ENCODE measurements around the gene KCNA10. TPM values are rescaled to one million over a fixed set of nuclear protein-coding genes. Genes with fewer than 3 reads are reported as not detected.

KCNA10 gene
- total RNA-seq, 3 donors from 2014 or later = not detected

- H3K27ac ChIP-seq = no peak overlapping the region
- H3K4me1 ChIP-seq = no peaks in the 10 kb centered on the region
- DNase-seq (ENCODE audit: low spot score in 2 of 2) = no peak
- intact Hi-C loops (cut with DNase I; ENCODE audit: low total_unique reads) = no loop called here
- no peak for TF ChIP-seq POLR2A (IDR thresholded peaks at IDR 0.05)
- no peak for TF ChIP-seq POLR2AphosphoS5 (IDR thresholded peaks at IDR 0.05)
- TF ChIP-seq CTCF (IDR thresholded peaks at IDR 0.05) = no peak
- no peaks in the 10 kb centered on the region for H3K27me3 ChIP-seq
- H3K9me3 ChIP-seq = no peaks in the 10 kb centered on the region
- no peaks in the 10 kb centered on the region for H3K36me3 ChIP-seq
- H3K4me3 ChIP-seq = no peak overlapping the region
Observed at GRCh38 chr1:110493059-110493699, 25.8 kb downstream of the KCNA10 start.

GRCh38 chr1:110492573-110492972 lies 26.4 kb downstream of the KCNA10 start:
- H3K4me1 ChIP-seq = no peaks in the 10 kb centered on the region
- no peaks in the 10 kb centered on the region for H3K9me3 ChIP-seq
- intact Hi-C loops (cut with DNase I; ENCODE audit: low total_unique reads) = no loop called here
- DNase-seq (ENCODE audit: low spot score in 2 of 2) = no peak
- H3K27me3 ChIP-seq = no peaks in the 10 kb centered on the region
- no peaks in the 10 kb centered on the region for H3K36me3 ChIP-seq
- no peak for TF ChIP-seq CTCF (IDR thresholded peaks at IDR 0.05)
- H3K4me3 ChIP-seq = no peak overlapping the region
- H3K27ac ChIP-seq = no peak overlapping the region

- no peak for DNase-seq (ENCODE audit: low spot score in 2 of 2)
- no peak overlapping the region for H3K4me3 ChIP-seq
- H3K27me3 ChIP-seq = no peaks in the 10 kb centered on the region
- intact Hi-C loops (cut with DNase I; ENCODE audit: low total_unique reads) = no loop called here
- H3K36me3 ChIP-seq = no peaks in the 10 kb centered on the region
- no peaks in the 10 kb centered on the region for H3K4me1 ChIP-seq
- H3K27ac ChIP-seq = no peak overlapping the region
- TF ChIP-seq POLR2AphosphoS5 (IDR thresholded peaks at IDR 0.05) (no peak), POLR2A (IDR thresholded peaks at IDR 0.05) (no peak)
- H3K9me3 ChIP-seq = no peaks in the 10 kb centered on the region
Observed at GRCh38 chr1:110490791-110491451, 28.1 kb downstream of the KCNA10 start.

- no peak for DNase-seq (ENCODE audit: low spot score in 2 of 2)
- Histone ChIP-seq H3K36me3 (no peaks in the 10 kb centered on the region), H3K27ac (no peak overlapping the region), H3K9me3 (no peaks in the 10 kb centered on the region), H3K4me3 (no peak overlapping the region), H3K27me3 (peaks cover 0 to under 1% of the 10 kb centered on the region in 2 donors), H3K4me1 (no peaks in the 10 kb centered on the region)
- no peak for TF ChIP-seq POLR2AphosphoS5 (IDR thresholded peaks at IDR 0.05)
- TF ChIP-seq POLR2A (IDR thresholded peaks at IDR 0.05) = no peak
- TF ChIP-seq CTCF (IDR thresholded peaks at IDR 0.05) = no peak
- intact Hi-C loops (cut with DNase I; ENCODE audit: low total_unique reads) = no loop called here
Observed at GRCh38 chr1:110489973-110490542, 28.9 kb downstream of the KCNA10 start.

DNA sequence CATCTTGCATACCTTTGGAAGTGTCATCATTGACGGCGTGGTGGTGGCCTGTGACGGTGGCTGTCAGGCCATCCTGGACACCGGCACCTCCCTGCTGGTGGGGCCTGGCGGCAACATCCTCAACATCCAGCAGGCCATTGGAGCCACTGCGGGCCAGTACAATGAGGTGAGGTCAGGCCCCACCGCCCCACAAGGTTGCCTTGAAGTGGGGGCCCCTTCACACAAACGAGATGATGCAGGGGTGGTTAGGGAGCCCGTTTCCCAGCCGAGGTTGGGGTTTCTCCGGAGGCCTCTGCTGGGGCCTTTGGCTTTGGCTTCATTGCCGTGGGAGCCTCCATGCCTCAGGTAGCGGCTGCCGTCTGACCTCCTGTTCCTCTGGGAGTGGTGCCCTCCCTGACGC lies 29.6 kb downstream of the KCNA10 start:
- DNase-seq (ENCODE audit: low spot score in 2 of 2) = no peak
- H3K9me3 ChIP-seq = no peaks in the 10 kb centered on the region
- intact Hi-C loops (cut with DNase I; ENCODE audit: low total_unique reads) = no loop called here
- H3K36me3 ChIP-seq = no peaks in the 10 kb centered on the region
- H3K4me1 ChIP-seq = no peaks in the 10 kb centered on the region
- H3K27ac ChIP-seq = no peak overlapping the region
- peaks cover 0 to 5% of the 10 kb centered on the region in 2 donors for H3K27me3 ChIP-seq
- no peak for TF ChIP-seq CTCF (IDR thresholded peaks at IDR 0.05)
- no peak for TF ChIP-seq POLR2A (IDR thresholded peaks at IDR 0.05)
- TF ChIP-seq POLR2AphosphoS5 (IDR thresholded peaks at IDR 0.05) = no peak
- H3K4me3 ChIP-seq = no peak overlapping the region
